LoVo (cell line): ENCODE measurements around the gene NEK5.
"Not testable (repeated sequence)": the region's sequence is repeated elsewhere in the genome, so short reads cannot be mapped to it uniquely, and the experiment has no call there.

Source experiments
- DNase-seq: peaks from one replicate; pipeline ENCODE4 v3.0.0-alpha.2; 2016; ENCODE audit warnings: low spot score

NEK5 gene

DNA sequence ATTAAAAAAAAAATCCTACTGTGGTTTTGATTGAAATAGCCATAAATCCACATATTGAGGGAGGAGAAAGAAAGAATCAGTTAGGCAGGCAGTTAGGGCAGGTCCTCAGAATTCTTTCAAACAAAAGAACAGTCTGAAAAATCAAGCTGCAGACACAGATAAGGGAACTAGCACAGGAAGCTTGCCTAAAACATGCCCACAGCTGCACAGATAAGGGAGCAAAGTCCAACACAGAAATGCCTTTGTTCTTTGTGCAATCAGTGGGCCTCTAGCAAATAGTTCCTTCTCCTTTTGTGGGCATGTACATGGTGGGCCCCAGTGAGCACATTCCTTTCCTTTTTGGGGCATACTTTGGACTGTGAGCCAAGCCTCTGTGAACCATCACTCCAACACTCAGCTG lies 61.6 kb downstream of the NEK5 start:
- DNase-seq, result no peak

- DNase-seq, result no peak
These were observed 67.3 kb downstream of the NEK5 start for GRCh38 chr13:52061587-52061986.

GRCh38 chr13:52061064-52061463 lies 67.8 kb downstream of the NEK5 start:
- not testable (repeated sequence) for DNase-seq

DNA sequence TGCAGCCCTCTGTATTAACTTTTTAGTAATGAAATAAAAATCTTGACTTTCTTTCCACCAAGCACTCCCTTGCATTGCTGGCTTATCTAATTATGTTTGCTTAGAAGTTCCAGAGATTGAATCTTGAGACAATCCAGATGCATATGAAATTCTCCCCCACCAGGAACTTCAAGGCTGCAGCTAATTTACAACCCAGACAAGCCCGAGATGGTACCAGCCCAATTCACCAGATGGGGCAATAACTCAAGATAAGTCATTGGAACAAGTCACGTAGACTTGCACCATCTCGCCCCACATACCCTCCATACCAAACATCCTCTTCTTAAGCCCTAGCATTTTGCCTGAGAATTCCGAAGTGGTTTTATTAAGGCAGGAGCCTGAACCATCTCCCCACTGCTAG lies 75.4 kb downstream of the NEK5 start:
- no peak for DNase-seq

GRCh38 chr13:52051400-52051799 lies 77.5 kb downstream of the NEK5 start:
- DNase-seq, result no peak

GRCh38 chr13:52048516-52048915 lies 80.4 kb downstream of the NEK5 start:
- DNase-seq, result no peak

DNA sequence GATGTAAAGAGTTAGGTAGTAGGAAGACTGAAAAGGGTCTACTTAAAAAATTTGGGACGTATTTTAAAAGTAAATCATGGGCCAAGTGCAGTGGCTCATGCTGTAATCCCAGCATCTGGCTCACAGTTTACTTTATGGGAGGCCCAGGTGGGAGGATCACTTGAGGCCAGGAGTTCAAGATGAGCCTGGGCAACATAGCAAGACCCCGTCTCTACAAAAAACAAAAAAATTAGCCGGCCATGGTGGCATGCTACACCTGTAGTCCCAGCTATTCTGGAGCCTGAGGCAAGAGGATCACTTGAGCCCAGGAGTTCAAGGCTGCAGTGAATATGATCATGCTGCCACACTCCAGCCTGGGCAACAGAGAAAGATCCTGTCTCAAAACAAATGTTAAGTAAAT lies 81.4 kb downstream of the NEK5 start:
- no peak for DNase-seq

DNA sequence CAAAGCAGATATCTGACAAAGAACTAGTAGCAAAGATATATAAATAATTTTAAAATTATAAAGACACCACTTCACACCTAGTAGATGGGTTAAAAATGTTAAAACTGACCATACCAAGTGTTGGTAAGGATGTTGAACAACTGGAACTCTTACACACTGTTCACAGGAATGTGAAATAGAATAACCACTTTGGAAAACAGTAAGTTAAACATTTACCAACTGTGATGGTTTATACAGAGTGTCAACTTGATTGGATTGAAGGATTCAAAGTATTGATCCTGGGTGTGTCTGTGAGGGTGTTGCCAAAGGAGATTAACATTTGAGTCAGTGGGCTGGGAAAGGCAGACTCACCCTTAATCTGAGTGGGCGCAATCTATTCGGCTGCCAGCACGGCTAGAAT lies 85.2 kb downstream of the NEK5 start:
- DNase-seq, result no peak

DNA sequence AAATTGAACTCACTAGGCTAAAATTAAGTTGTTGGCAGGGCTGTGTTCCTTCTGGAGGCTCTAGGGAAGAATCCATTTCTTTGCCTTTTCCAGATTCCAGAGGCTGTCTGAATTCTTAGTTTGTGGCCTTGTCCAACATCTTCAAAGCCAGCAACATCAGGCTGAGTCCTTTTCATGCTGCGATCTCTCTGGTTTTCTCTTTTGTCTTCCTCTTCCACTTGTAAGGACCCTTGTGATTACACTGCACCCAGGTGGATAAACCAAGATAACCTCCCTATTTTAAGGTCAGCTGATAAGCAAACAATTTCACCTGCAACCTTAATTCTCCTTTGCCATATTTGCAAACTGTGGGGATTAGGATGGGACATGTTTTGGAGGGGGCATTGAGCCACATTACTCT lies 92.8 kb downstream of the NEK5 start:
- no peak for DNase-seq

DNA sequence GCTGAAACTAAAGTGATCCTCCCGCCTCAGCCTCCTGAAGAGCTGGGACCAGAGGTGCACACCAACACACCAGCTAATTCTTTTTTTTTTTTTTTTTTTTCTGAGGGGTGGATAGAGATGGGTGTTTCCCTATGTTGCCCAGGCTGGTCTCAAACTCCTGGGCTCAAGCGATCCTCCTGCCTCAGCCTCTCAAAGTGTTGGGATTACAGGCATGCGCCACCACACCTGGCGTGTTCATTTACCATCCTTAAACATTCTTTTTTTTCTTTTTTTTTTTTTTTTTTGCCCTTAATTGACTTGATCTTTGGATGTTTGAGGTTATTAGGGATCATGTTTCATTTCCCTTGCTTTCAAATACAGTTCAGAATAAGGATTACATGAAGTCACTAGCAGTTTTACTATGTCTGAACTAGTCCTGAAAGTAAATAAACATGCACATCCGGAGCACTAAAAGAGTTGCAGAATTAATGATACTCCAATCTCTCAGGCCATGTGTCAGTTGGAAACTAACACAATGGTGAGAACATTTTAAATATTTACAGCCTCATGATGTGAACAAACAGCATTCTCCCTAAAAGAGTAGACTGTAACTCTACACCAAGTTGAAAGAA lies 94.2 kb downstream of the NEK5 start:
- no peak for DNase-seq

GRCh38 chr13:52033039-52033438 lies 95.8 kb downstream of the NEK5 start:
- no peak for DNase-seq

GRCh38 chr13:52030401-52030800 lies 98.5 kb downstream of the NEK5 start:
- not testable (repeated sequence) for DNase-seq

DNA sequence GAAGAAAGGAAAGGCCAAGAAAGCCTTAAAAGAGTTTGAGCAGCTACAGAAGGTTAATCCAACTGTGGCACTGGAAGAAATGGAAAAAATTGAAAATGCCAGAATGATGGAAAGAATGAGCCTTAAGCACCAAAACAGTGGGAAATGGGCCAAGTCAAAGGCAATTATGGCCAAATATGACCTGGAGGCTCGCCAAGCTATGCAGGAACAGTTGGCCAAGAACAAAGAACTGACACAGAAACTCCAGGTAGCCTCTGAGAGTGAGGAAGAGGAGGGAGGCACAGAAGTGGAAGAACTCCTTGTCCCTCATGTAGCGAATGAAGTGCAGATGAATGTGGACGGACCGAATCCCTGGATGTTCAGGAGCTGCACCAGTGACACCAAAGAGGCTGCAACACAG lies 99.3 kb downstream of the NEK5 start:
- no peak for DNase-seq

DNA sequence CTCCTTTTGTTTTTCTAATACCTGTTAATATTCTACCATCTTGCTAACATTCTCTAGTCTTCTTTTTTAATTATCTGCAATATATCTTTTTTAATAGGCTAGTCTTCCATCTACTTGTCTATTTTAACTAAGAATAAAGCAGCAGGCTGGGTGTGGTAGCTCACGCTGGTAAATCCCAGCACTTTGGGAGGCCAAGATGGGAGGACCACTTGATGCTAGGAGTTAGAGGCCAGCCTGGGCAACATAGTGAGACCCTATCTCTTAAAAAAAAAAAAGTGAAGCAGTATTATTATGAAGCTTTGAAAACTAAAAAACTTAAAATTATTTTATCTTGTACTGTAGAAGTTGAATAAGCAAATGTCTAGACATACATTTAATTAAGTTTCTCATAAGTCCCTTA lies 101.0 kb downstream of the NEK5 start:
- DNase-seq, result no peak

DNA sequence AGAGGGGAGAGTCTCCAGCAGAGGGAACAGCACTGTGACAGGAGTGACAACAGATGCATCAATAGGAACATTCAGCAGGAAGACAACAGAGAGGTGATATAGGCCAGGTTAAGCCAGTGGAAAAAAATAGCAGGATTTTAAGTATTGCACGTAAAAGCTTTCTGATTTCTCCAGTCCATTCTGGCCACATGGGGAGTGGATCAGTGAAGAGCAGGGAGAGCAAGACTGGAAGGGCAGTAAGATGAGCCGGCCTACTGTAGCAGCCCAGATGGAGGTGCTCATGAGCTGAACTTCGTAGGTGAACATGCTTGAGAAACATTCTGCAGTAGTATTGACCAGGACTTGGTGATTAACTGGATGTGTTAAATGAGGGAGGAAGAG lies 102.6 kb downstream of the NEK5 start:
- DNase-seq, result no peak

DNA sequence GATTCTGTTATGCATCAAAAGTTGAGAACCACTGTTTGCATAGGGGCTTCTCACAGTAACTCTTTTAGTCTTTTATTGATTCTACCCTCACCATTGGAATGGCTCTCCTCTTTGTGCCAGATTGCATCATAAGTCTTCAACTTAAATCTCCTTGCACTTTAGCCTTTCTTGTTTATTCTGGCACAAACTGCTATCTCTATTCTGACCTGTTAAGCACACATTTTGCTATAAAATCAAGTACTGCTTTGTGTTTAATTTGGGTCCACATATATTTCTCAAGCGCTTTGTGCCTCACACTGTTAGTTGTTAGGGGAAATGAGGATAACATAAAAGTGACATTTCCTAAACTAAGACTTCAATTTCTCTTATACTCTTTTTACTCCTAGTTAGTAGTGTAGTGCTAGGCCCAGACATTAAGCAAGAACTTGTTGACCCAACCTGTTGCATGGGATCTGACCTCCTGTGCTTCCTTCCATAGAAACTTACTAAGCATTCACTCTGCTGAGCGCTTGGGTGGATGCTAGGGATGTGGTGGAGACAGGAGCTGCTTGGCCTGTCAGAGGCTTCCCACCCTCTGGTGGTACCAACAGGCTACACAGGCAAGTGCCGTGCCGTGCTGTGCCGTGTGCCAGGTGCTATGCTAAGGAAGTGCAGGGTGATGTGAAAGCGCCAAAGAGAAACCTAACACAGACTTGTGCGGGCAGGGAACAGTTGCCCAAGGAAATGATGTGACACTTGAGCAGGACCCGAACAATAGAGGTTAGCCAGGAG lies 103.2 kb downstream of the NEK5 start:
- DNase-seq, result no peak

DNA sequence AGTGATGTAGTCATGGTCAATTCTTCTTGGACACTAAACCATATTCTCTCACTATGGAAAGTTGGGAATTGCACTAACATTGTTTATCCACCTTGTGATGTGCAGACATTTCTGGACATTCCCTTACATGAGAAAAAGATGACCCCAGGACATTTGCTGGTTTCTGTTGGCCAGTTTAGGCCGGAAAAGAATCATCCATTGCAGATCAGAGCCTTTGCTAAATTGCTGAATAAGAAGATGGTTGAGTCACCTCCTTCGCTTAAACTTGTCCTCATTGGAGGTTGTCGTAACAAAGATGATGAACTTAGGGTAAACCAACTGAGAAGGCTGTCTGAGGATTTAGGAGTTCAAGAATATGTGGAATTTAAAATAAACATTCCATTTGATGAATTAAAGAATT lies 104.4 kb downstream of the NEK5 start, which contains the start of gene UTP14C:
UTP14C (plus strand) TSS at position 211 of the 400 bp plus-strand sequence. CDS start 4,114 bp downstream, outside the sequence.
- no peak for DNase-seq

- no peak for DNase-seq
These were observed 106.5 kb downstream of the NEK5 start for GRCh38 chr13:52022356-52022755.

- no peak for DNase-seq
These were observed 108.7 kb downstream of the NEK5 start for GRCh38 chr13:52020191-52020590.

DNA sequence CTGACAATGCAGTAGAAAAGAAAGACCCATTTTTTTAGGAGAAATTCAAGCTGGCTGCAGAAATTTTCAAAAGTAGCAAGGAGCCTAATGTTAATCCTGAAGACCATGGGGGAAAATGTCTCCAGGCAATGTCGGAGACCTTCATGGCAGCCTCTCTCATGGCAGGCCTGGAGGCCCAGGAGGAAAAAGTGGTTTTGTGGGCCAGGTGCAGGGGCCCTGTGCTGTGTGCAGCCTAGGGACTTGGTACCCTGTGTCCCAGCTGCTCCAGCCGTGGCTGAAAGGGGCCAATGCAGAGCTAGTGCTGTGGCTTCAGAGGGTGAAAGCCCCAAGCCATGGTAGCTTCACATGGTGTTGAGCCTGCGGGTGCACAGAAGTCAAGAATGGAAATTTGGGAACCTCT lies 112.6 kb downstream of the NEK5 start:
- no peak for DNase-seq

DNA sequence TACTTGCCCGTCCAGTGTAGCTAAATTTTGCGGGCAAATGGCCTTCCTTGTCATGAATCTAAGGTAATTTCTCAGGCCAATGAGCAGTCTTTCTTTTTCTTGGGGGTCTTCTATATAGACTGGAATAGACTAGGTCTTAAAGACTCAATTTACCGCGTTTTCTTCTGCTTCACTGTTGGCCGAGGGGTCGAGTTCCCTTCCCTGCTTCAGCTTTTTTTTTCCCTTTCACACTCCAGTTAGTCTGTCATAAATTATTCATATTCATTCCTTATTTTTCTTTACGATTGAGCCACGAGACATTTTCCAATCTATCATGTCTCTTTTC lies 116.4 kb downstream of the NEK5 start:
- no peak for DNase-seq

GRCh38 chr13:52011632-52012511 lies 117.0 kb downstream of the NEK5 start, which contains the start of gene ALG11:
Gene ALG11, plus strand, starts transcription at chr13:52012398. Its CDS starts 21 bp downstream, at chr13:52012419.
- DNase-seq, result peak; percentile 98
